Measurements from ENCODE around the gene MAL. TPM values are rescaled to one million over a fixed set of nuclear protein-coding genes. Genes with fewer than 3 reads are reported as not detected.

Gene MAL
- total and polyA plus RNA-seq, 2 of the 8 experiments (the other 6 are each of a cell fraction or from before 2014, with no cell fraction given): not detected

DNA sequence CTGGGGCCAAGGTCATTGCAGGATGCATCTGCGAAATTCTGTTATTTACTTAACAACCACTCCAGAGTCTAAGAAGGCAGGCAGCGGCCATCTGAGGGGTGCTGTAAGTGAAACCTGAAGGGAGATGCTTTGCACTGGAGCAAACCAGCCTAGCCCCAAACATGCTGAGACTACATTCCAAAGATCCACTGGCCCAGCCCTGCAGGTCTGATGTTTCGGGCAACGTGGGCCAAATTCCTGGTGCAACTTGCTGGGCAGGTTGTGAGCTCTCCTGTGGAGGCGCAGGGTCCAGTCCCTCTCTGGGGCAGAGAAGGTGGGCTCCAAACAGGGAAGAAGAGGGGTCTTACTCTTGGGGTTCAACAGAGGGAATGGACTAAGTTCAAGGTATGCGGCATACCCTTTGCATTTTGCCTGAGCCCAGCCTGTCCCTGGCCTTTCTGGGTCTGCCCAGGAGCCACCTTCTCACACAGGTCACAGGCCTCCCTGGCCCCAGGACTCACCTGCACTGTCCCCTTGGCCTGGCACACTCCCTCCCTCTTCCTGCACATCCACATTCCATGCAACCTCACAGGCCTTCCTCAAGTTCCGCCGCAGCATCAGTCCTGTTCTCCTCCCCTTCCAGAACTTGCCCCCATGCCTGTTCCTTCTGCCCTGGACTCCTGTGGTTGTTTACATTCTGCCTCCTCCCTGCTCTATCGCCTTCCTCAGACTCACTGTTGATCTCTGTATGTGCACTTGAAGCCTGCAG, 5.1 kb upstream of the MAL start:
- Histone ChIP-seq H4K91ac (replicated peaks; ENCODE audit: insufficient read length, low read length) (no peak overlapping the region), H4K20me1 (replicated peaks in 1 of 2; ENCODE audit: control insufficient read depth in 1 of 2, insufficient read depth in 2 of 2, low read length in 2 of 2) (no peaks in the 10 kb centered on the region), H3K23me2 (ENCODE audit: low read depth, low read length) (no peaks in the 10 kb centered on the region), H4K8ac (ENCODE audit: extremely low read depth, insufficient read depth, low read length) (no peak overlapping the region; the same call in 1 of the 2 replicates), H3K4me1 (replicated peaks in 1 of 4; ENCODE audit: control insufficient read depth in 3 of 4, insufficient read depth in 4 of 4, low read length in 3 of 4) (peaks cover 0 to 3% (median 0%) of the 10 kb centered on the region in 4 experiments; a peak in 1 of 7 replicates), H3K23ac (ENCODE audit: insufficient read length) (no peak overlapping the region), H3K4me3 (ENCODE audit: extremely low read depth in 1 of 4, insufficient read depth in 2 of 4, low read depth in 3 of 4, low read length in 4 of 4) (no peak overlapping the region), H3K9ac (replicated peaks in 1 of 4; ENCODE audit: extremely low read depth in 1 of 4, low read depth in 3 of 4, low read length in 3 of 4) (no peak overlapping the region), H3K27me3 (replicated peaks in 1 of 4; ENCODE audit: control insufficient read depth in 3 of 4, extremely low read depth in 1 of 4, insufficient read depth in 3 of 4, low read length in 3 of 4) (peaks cover 4 to 19% (median 16%) of the 10 kb centered on the region in 4 experiments), H3K27ac (ENCODE audit: low read depth, low read length) (no peak overlapping the region), H3K18ac (ENCODE audit: extremely low read depth, low read length) (no peak overlapping the region), H2BK20ac (ENCODE audit: low read length) (no peak overlapping the region), H2AFZ (ENCODE audit: low read length) (no peak overlapping the region), H2BK120ac (replicated peaks; ENCODE audit: low read depth, low read length) (no peak overlapping the region), H3K56ac (replicated peaks; ENCODE audit: insufficient read length, low read depth, low read length) (no peak overlapping the region), H2BK5ac (ENCODE audit: low read depth, low read length) (no peak overlapping the region), H4K5ac (ENCODE audit: insufficient read length, low read depth, low read length) (no peak overlapping the region), H3K9me3 (ENCODE audit: insufficient read depth in 2 of 2, low read depth in 1 of 2, low read length in 1 of 2) (peaks cover 53 to 98% of the 10 kb centered on the region in 2 experiments), H3K79me1 (ENCODE audit: low read depth, low read length) (no peaks in the 10 kb centered on the region), H3K4ac (replicated peaks; ENCODE audit: insufficient read length, low read depth, low read length) (no peak overlapping the region), H2BK12ac (ENCODE audit: low read depth, low read length) (no peak overlapping the region), H3K36me3 (ENCODE audit: control insufficient read depth in 2 of 4, insufficient read depth in 4 of 4, low read length in 3 of 4) (no peaks in the 10 kb centered on the region; a peak in 1 of 8 replicates), H2BK15ac (ENCODE audit: low read length) (no peak overlapping the region), H3K14ac (ENCODE audit: insufficient read length) (no peak overlapping the region), H3K4me2 (ENCODE audit: insufficient read depth in 1 of 2, low read depth in 2 of 2, low read length in 2 of 2) (no peak overlapping the region), H2AK5ac (ENCODE audit: low read depth, low read length) (no peak overlapping the region), H3K79me2 (ENCODE audit: control insufficient read depth in 1 of 2, insufficient read depth in 2 of 2, low read length in 2 of 2) (no peaks in the 10 kb centered on the region)
- TF ChIP-seq NRF1 (IDR thresholded peaks at IDR 0.05; ENCODE audit: low read depth, low read length) (no peak), EZH2 (IDR thresholded peaks at IDR 0.05; ENCODE audit: low read depth, low read length, severe bottlenecking) (no peak), TBP (IDR thresholded peaks at IDR 0.05; ENCODE audit: low read depth, low read length) (no peak), CHD1 (IDR thresholded peaks at IDR 0.05; ENCODE audit: low read depth, low read length) (no peak), SP4 (IDR thresholded peaks at IDR 0.05; ENCODE audit: low read length) (no peak), RBBP5 (IDR thresholded peaks at IDR 0.05; ENCODE audit: borderline replicate concordance, low read depth, low read length) (no peak), RFX5 (IDR thresholded peaks at IDR 0.05; ENCODE audit: borderline replicate concordance, low read depth, low read length) (no peak)
- no peak for DNase-seq (ENCODE audit: low read depth in 1 of 2, low spot score in 2 of 2)
- POLR2A ChIA-PET (ENCODE audit: partially characterized antibody): no interaction called here
- CTCF ChIA-PET (ENCODE audit: partially characterized antibody): no interaction called here
- FAIRE-seq: no peak
- WGBS, 2 experiments (ENCODE audit: extremely low coverage in 1 of 2, insufficient coverage in 1 of 2, insufficient read length in 1 of 2, insufficient replicate concordance in 2 of 2, low coverage in 1 of 2, low lambda C conversion rate in 2 of 2, missing lambda C conversion rate in 1 of 2): 83% methylated on average over 9 of the region's 9 CpGs; no CpG with 5 or more reads in 1 of the 2 experiments

Measured in H1 (cell line).